GM18498 (cell line): Measurements from ENCODE around the gene LRRC37A.
"Not testable (repeated sequence)": the region's sequence is repeated elsewhere in the genome, so short reads cannot be mapped to it uniquely, and the experiment has no call there.

Source experiments
- ATAC-seq: cut with Tn5 transposase; IDR thresholded peaks from one replicate; pipeline ENCODE4 v1.9.1; 2021; ENCODE audit warnings: mild to moderate bottlenecking, moderate library complexity; ENCODE audit not compliant: unreplicated experiment

LRRC37A gene

GRCh38 chr17:46286764-46287221 lies 8.1 kb upstream of the LRRC37A start:
- ATAC-seq, result not testable (repeated sequence)

GRCh38 chr17:46287587-46287986 lies 7.3 kb upstream of the LRRC37A start:
- ATAC-seq, result not testable (repeated sequence)

- ATAC-seq, result peak; percentile 95
Measured at GRCh38 chr17:46290906-46291546, 3.9 kb upstream of the LRRC37A start.

GRCh38 chr17:46291618-46292017 lies 3.3 kb upstream of the LRRC37A start:
- not testable (repeated sequence) for ATAC-seq

GRCh38 chr17:46341220-46341619 lies 46.3 kb downstream of the LRRC37A start:
- ATAC-seq, result not testable (repeated sequence)

- not testable (repeated sequence) for ATAC-seq
Measured at GRCh38 chr17:46342131-46342530, 47.2 kb downstream of the LRRC37A start.

- not testable (repeated sequence) for ATAC-seq
Measured at GRCh38 chr17:46348345-46348744, 53.4 kb downstream of the LRRC37A start.

- ATAC-seq, result not testable (repeated sequence)
Measured at GRCh38 chr17:46349060-46349459, 54.1 kb downstream of the LRRC37A start.

GRCh38 chr17:46353856-46354255 lies 58.9 kb downstream of the LRRC37A start:
- not testable (repeated sequence) for ATAC-seq

- peak; percentile 42 for ATAC-seq
Measured at GRCh38 chr17:46361145-46361735, 66.3 kb downstream of the LRRC37A start.

GRCh38 chr17:46361755-46362154 lies 66.8 kb downstream of the LRRC37A start, which contains the start of gene ARL17B:
TSS of gene ARL17B (minus strand) at chr17:46361766. CDS start at chr17:46358397, 3,369 bp downstream.
- ATAC-seq, result peak; percentile 91

- ATAC-seq, result not testable (repeated sequence)
Measured at GRCh38 chr17:46367520-46367919, 72.6 kb downstream of the LRRC37A start.

- peak; percentile 81 for ATAC-seq
Measured at GRCh38 chr17:46372236-46373229, 77.6 kb downstream of the LRRC37A start.

- not testable (repeated sequence) for ATAC-seq
Measured at GRCh38 chr17:46373418-46373817, 78.5 kb downstream of the LRRC37A start.

- not testable (repeated sequence) for ATAC-seq
Measured at GRCh38 chr17:46383118-46383517, 88.2 kb downstream of the LRRC37A start.

- ATAC-seq, result not testable (repeated sequence)
Measured at GRCh38 chr17:46385491-46385890, 90.6 kb downstream of the LRRC37A start.
